Neural crest cell (in vitro differentiated cells): ENCODE data around the gene NUDT2. TPM values are rescaled to one million over a fixed set of nuclear protein-coding genes. Genes with fewer than 3 reads are reported as not detected.

Experiments
- DNase-seq: peaks from one replicate; pipeline ENCODE4 v3.0.0; 2021; ENCODE audit warnings: low read depth, mixed read lengths, low spot score
- H3K27ac Mint-ChIP-seq: one replicate; pipeline ENCODE4 v1.8.0; 2021; ENCODE audit warnings: mild to moderate bottlenecking, mixed read lengths; ENCODE audit not compliant: unreplicated experiment
- H3K27me3 Mint-ChIP-seq: 2 replicates; pipeline ENCODE4 v1.8.0; 2021; ENCODE audit warnings: low read depth, mild to moderate bottlenecking, mixed read lengths
- H3K36me3 Mint-ChIP-seq: 2 replicates; pipeline ENCODE4 v1.8.0; 2021; ENCODE audit warnings: low read depth, mild to moderate bottlenecking, mixed read lengths
- H3K4me1 Mint-ChIP-seq: 2 replicates; pipeline ENCODE4 v1.8.0; 2021; ENCODE audit warnings: mixed read lengths
- H3K4me3 Mint-ChIP-seq: one replicate; pipeline ENCODE4 v1.8.0; 2021; ENCODE audit warnings: mild to moderate bottlenecking, mixed read lengths
- H3K9me3 Mint-ChIP-seq: 2 replicates; pipeline ENCODE4 v1.8.0; 2021; ENCODE audit warnings: mixed read lengths
- total RNA-seq: library from RNA; stranded (reverse); gene quantifications from 2 replicates; pipeline ENCODE4 v1.2.1, GENCODE V29; 2021
- TF ChIP-seq, protein P1 (sequence below): fragments of 200-600 bp; sonication (generic); conservative IDR thresholded peaks from 2 replicates; pipeline ENCODE4 v1.5.0; 2021; ENCODE audit warnings: antibody characterized with exemption, mild to moderate bottlenecking

Gene NUDT2
- total RNA-seq, 1 donor from 2014 or later, result 19.8 TPM

DNA sequence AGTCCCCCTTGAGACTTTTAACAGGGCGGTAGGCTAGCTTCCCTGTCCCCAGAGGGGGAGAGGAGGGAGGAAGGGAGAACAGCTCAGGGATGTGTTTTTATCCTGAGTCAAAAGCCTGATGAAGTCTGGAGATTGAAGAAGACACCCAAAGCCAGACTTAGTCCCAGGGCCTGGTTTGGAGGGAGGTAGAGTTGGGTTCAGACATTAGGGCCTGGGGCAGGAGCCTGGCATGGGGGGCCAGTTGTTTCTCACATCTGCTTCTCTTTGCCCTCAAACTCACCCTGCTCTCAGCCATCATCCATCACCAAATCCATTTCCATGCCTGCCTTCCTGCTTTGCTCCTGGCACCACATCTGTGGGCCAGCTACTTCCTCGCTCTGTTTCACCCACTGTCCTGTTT is 44.4 kb downstream of the NUDT2 start:
- Mint-ChIP-seq H3K9me3 (no peaks in the 10 kb centered on the region), H3K27ac (no peak overlapping the region), H3K4me3 (no peak overlapping the region), H3K36me3 (peaks cover 11% of the 10 kb centered on the region), H3K27me3 (peaks cover 38% of the 10 kb centered on the region), H3K4me1 (peaks cover 15% of the 10 kb centered on the region)
- TF ChIP-seq, protein P1, sequence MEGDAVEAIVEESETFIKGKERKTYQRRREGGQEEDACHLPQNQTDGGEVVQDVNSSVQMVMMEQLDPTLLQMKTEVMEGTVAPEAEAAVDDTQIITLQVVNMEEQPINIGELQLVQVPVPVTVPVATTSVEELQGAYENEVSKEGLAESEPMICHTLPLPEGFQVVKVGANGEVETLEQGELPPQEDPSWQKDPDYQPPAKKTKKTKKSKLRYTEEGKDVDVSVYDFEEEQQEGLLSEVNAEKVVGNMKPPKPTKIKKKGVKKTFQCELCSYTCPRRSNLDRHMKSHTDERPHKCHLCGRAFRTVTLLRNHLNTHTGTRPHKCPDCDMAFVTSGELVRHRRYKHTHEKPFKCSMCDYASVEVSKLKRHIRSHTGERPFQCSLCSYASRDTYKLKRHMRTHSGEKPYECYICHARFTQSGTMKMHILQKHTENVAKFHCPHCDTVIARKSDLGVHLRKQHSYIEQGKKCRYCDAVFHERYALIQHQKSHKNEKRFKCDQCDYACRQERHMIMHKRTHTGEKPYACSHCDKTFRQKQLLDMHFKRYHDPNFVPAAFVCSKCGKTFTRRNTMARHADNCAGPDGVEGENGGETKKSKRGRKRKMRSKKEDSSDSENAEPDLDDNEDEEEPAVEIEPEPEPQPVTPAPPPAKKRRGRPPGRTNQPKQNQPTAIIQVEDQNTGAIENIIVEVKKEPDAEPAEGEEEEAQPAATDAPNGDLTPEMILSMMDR, result no peak
- no peak for DNase-seq

DNA sequence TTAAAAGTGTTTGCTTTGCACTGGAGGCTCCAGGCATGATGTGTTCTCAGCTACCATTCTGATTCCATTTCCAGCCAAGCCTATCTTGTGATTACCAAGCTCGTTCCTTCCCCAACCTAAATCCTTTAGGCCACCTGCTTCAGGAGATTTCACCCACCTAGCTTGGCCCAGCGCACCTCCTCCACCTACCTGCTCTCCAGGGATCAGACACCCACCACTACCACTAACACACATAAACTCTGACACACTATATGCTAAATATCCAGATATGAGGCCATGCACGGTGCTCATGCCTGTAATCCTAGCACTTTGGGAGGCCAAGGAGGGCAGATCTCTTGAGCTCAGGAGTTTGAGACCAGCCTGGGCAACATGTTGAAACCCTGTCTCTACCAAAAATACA is 45.0 kb downstream of the NUDT2 start:
- H3K36me3 Mint-ChIP-seq, result peaks cover 11% of the 10 kb centered on the region
- H3K9me3 Mint-ChIP-seq, result no peaks in the 10 kb centered on the region
- TF ChIP-seq, protein P1, result no peak
- peaks cover 18% of the 10 kb centered on the region for H3K4me1 Mint-ChIP-seq
- no peak for DNase-seq
- no peak overlapping the region for H3K4me3 Mint-ChIP-seq
- H3K27ac Mint-ChIP-seq, result no peak overlapping the region
- H3K27me3 Mint-ChIP-seq, result peaks cover 44% of the 10 kb centered on the region

DNA sequence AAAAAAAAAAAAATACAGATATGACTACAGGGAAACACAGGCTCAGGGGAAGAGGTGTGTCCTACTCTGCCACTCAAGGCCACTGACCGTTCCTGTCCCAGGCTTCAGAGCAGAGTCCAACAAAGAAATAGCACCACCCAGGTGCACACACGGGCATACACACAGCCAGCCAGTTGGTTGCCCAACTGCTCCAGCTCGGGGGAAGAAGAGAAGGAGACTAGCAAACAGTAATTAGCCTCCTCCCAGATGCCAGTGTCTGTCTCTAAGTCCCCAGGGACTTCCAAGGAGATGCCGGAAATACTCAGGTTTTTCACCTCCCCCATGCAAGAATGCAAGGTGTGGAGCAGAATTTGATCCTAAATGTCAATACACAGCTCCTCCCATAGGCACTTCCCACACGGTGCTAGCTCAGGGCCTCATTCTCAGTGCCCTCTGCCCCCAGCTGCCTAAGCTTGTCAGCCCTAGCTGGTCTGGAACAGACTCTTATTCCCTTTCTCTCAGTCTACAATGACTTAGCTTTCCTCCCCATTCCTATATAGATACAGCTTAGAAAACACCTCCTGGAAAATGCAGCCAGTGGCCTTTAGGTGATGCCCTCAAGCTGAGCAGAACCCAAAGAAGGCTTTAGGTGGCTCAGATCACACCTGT is 45.7 kb downstream of the NUDT2 start:
- Mint-ChIP-seq H3K4me3 (peak overlapping the region; percentile 81), H3K9me3 (no peaks in the 10 kb centered on the region), H3K4me1 (peaks cover 24% of the 10 kb centered on the region), H3K27ac (no peak overlapping the region), H3K27me3 (peaks cover 50% of the 10 kb centered on the region), H3K36me3 (peaks cover 9% of the 10 kb centered on the region)
- DNase-seq, result no peak
- TF ChIP-seq, protein P1, result no peak

DNA sequence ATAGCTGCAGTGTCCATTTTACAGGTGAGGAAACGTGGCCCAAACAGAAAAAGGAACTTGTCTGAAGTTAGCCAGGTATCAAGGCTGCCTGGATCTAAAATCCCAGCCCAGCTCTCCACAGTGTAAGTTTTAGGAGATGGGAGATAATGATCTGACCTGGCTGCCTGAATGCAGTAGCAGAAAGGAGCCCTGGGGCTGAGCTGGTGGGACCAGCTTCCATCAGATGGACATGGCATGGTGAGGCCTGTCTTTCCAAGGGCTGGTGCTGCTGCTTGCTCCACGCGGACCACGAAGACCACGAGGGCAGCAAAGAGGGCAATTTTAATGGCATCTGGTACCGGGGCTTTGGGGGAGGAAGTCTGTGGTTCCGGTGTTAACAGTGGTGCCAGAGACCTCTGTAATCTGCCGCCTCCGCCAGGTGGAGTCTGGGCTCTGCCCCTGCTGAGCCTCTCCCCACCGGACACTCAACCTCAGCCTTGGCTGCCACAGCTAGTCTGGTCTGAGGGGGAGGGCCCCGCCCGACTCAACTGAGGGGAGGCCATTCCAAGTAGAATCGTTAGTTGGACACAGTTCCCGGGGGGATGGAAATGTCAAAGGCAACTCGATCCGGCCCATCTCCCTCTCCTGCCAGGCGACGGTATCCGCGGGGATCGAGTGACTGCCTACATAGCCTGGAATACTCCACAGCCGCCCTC is 46.7 kb downstream of the NUDT2 start:
- TF ChIP-seq, protein P1, result peak; percentile 29
- Mint-ChIP-seq H3K9me3 (no peaks in the 10 kb centered on the region), H3K4me1 (peaks cover 30% of the 10 kb centered on the region), H3K36me3 (peaks cover 4% of the 10 kb centered on the region), H3K27ac (no peak overlapping the region), H3K27me3 (peaks cover 61% of the 10 kb centered on the region), H3K4me3 (peak overlapping the region; percentile 81)
- no peak for DNase-seq

DNA sequence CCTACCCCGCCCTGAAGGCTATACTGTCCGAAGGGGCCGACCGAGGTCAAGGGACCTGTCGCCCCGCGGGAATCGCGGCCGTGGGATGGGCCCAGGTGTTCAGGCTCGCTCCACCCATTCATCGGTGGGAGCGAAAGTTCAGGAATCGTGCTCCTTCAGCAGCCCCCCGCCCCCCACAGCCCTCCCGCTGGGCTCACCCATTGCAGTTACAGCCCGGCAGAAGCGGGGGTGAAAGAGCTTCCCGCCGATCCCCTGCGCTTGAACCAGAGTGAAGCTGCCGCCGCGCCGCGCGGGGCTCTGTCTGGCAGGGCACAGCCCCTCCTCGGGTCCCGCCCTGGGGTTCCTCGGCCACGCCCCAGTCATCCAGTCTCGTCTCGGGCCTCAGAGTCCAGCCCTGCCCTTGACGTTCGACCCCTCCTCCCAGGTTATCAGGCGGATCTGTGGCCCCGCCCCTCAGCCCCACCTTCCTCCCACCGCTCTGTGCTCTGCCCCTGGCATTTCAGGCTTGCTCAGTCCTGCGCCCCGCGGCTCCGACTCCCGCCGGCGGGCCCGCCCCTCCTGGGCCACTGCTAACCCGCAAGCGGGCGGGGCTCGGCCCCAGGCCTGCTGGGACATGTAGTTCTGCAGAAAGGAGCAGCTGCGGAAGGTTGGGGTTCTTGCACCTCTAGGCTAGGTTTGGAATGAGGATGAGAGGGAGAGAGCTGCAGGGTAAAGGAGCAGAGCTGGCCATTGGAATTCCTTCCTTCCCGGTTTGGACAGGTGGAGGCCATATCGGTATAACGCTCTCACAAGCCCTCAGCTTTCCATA is 47.4 kb downstream of the NUDT2 start, which contains the start of gene MYORG:
MYORG (minus strand) TSS at position 303 of the 808 bp plus-strand sequence. CDS start 3,955 bp downstream, outside the sequence.
- TF ChIP-seq, protein P1, result no peak
- Mint-ChIP-seq H3K27ac (no peak within 1 kb of the TSS), H3K27me3 (peaks cover 68% of the 10 kb centered on the region), H3K9me3 (no peaks in the 10 kb centered on the region), H3K4me1 (peaks cover 30% of the 10 kb centered on the region), H3K36me3 (peaks cover 4% of the 10 kb centered on the region), H3K4me3 (peak within 1 kb of the TSS; percentile 81)
- DNase-seq, result peak; percentile 83
